ENCODE data around the gene C2orf42.
"Not testable (repeated sequence)": the region's sequence is repeated elsewhere in the genome, so short reads cannot be mapped to it uniquely, and the experiment has no call there.

GRCh38 chr2:70110397-70110796 lies 80.4 kb downstream of the C2orf42 start:
- not testable (repeated sequence) for TF ChIP-seq POLR2A, TAF1, POLR2AphosphoS5 (IDR thresholded peaks at IDR 0.05; ENCODE audit: low read depth, low read length)

Data from GM12891 (cell line).